GM23338 (cell line): ENCODE data around the gene LCNL1. TPM values are rescaled to one million over a fixed set of nuclear protein-coding genes. Genes with fewer than 3 reads are reported as not detected.

Source experiments
- ATAC-seq: fragments of 200-7000 bp; cut with Tn5 transposase; 3 replicates; pipeline ENCODE4 v1.9.1; 2020
- DNase-seq: peaks from one replicate; pipeline ENCODE4 v3.0.0-alpha.2; 2015; ENCODE audit warnings: low spot score
- H2AFZ ChIP-seq: fragments of 200-600 bp; sonication (generic); 2 replicates; pipeline ENCODE4 v1.8.0; 2016; ENCODE audit warnings: antibody characterized with exemption, mild to moderate bottlenecking, moderate library complexity
- H3F3A ChIP-seq: fragments of 200-600 bp; sonication (generic); replicated peaks from 2 replicates; pipeline ENCODE4 v1.8.0; 2017; ENCODE audit warnings: antibody characterized with exemption, mixed run types, low read depth
- H3K27ac ChIP-seq: fragments of 200-600 bp; sonication (generic); 2 replicates; pipeline ENCODE4 v1.6.1; 2016; ENCODE audit warnings: low read depth
- H3K27me3 ChIP-seq: fragments of 200-600 bp; sonication (generic); 2 replicates; pipeline ENCODE4 v1.8.0; 2016; ENCODE audit warnings: mild to moderate bottlenecking, mixed run types, moderate library complexity; ENCODE audit not compliant: insufficient read depth
- H3K36me3 ChIP-seq: fragments of 200-600 bp; sonication (generic); 2 replicates; pipeline ENCODE4 v1.8.0; 2016; ENCODE audit warnings: mild to moderate bottlenecking; ENCODE audit not compliant: insufficient read depth
- H3K4me1 ChIP-seq: fragments of 200-600 bp; sonication (generic); 2 replicates; pipeline ENCODE4 v1.8.0; 2016; ENCODE audit warnings: mild to moderate bottlenecking, moderate library complexity; ENCODE audit not compliant: insufficient read depth
- H3K4me2 ChIP-seq: fragments of 200-600 bp; sonication (generic); 2 replicates; pipeline ENCODE4 v1.7.1; 2017; ENCODE audit warnings: mixed run types
- H3K4me3 ChIP-seq: fragments of 200-600 bp; sonication (generic); 2 replicates; pipeline ENCODE4 v1.6.1; 2016; ENCODE audit warnings: mixed run types
- H3K79me2 ChIP-seq: fragments of 200-600 bp; sonication (generic); replicated peaks from 2 replicates; pipeline ENCODE4 v1.8.0; 2017; ENCODE audit warnings: mild to moderate bottlenecking; ENCODE audit not compliant: insufficient read depth
- H3K9me2 ChIP-seq: fragments of 200-600 bp; sonication (generic); 2 replicates; pipeline ENCODE4 v1.8.0; 2017; ENCODE audit not compliant: insufficient read depth
- H4K20me1 ChIP-seq: fragments of 200-600 bp; sonication (generic); replicated peaks from 2 replicates; pipeline ENCODE4 v1.8.0; 2017; ENCODE audit warnings: mild to moderate bottlenecking; ENCODE audit not compliant: insufficient read depth
- H3K27ac Mint-ChIP-seq: 2 replicates; pipeline ENCODE4 v1.8.0; 2020; ENCODE audit warnings: inconsistent platforms, mild to moderate bottlenecking, moderate library complexity, mixed read lengths
- H3K27me3 Mint-ChIP-seq: 3 replicates; pipeline ENCODE4 v1.8.0; 2022; ENCODE audit warnings: low read depth, mild to moderate bottlenecking, moderate library complexity, mixed read lengths, inconsistent platforms; ENCODE audit not compliant: insufficient read depth, poor library complexity
- H3K36me3 Mint-ChIP-seq: 3 replicates; pipeline ENCODE4 v1.8.0; 2021; ENCODE audit warnings: low read depth, mild to moderate bottlenecking, inconsistent platforms, moderate library complexity, mixed read lengths
- H3K4me1 Mint-ChIP-seq: 3 replicates; pipeline ENCODE4 v1.8.0; 2020; ENCODE audit warnings: mild to moderate bottlenecking, inconsistent platforms, mixed read lengths
- H3K4me3 Mint-ChIP-seq: 3 replicates; pipeline ENCODE4 v1.8.0; 2021; ENCODE audit warnings: moderate library complexity, mild to moderate bottlenecking, inconsistent platforms, mixed read lengths
- H3K9me3 Mint-ChIP-seq: 3 replicates; pipeline ENCODE4 v1.8.0; 2020; ENCODE audit warnings: moderate library complexity, mild to moderate bottlenecking, inconsistent platforms, mixed read lengths
- CTCF ChIP-seq, 2 experiments: fragments of 200-600 bp in 1 of 2; sonication (generic) in 1 of 2; conservative IDR thresholded peaks; 2 replicates each; pipeline versions ENCODE4 v1.5.1 to v1.6.1; 2016 to 2017; ENCODE audit warnings: antibody characterized with exemption in 2 of 2, low read depth in 2 of 2, mild to moderate bottlenecking in 2 of 2, moderate library complexity in 1 of 2
- ETS1 ChIP-seq: IDR thresholded peaks from 2 replicates; pipeline ENCODE4 v1.6.1; 2016; ENCODE audit warnings: antibody characterized with exemption
- EZH2 ChIP-seq: fragments of 200-600 bp; sonication (generic); IDR thresholded peaks from one replicate; pipeline ENCODE4 v1.8.0; 2017; ENCODE audit warnings: antibody characterized with exemption, mild to moderate bottlenecking, low read depth; ENCODE audit not compliant: unreplicated experiment
- JUNB ChIP-seq: IDR thresholded peaks from one replicate; pipeline ENCODE4 v1.6.1; 2016; ENCODE audit warnings: antibody characterized with exemption; ENCODE audit not compliant: unreplicated experiment
- STAT1 ChIP-seq: IDR thresholded peaks from one replicate; pipeline ENCODE4 v1.6.1; 2016; ENCODE audit warnings: antibody characterized with exemption; ENCODE audit not compliant: unreplicated experiment
- ZNF114 ChIP-seq: fragments of 250-450 bp; sonication (Bioruptor Pico); IDR thresholded peaks from 2 replicates; pipeline ENCODE4 v1.5.0; 2020; ENCODE audit warnings: mild to moderate bottlenecking, moderate library complexity
- ZNF462 ChIP-seq: fragments of 250-450 bp; sonication (Bioruptor Pico); IDR thresholded peaks from 2 replicates; pipeline ENCODE4 v1.5.0; 2020; ENCODE audit warnings: mild to moderate bottlenecking, moderate library complexity
- polyA plus RNA-seq: library from polyadenylated mRNA; unstranded; fragments of >200 nt; fragmentation: Nextera tagmentation; extraction: Ambion mirVana; gene quantifications from 2 replicates; pipeline ENCODE4 v1.2.1, GENCODE V29; 2016
- total RNA-seq: library from RNA; depleted of rRNA; stranded (reverse); fragments of >200 nt; shearing (Covaris generic); gene quantifications from 2 replicates; pipeline ENCODE4 v1.2.3, GENCODE V29; 2014

LCNL1 gene
- total and polyA plus RNA-seq, 2 experiments from 2014 or later, result 0.11 TPM; not detected in 1

- H4K20me1 ChIP-seq, result peaks cover 12% of the 10 kb centered on the region
- H3K4me1 ChIP-seq, result no peaks in the 10 kb centered on the region; the same call in 1 of the 2 replicates
- no peaks in the 10 kb centered on the region for H3K36me3 ChIP-seq
- Mint-ChIP-seq H3K4me3 (no peak overlapping the region), H3K36me3 (peaks cover 40% of the 10 kb centered on the region), H3K9me3 (no peaks in the 10 kb centered on the region), H3K4me1 (peaks cover 5% of the 10 kb centered on the region), H3K27ac (no peak overlapping the region), H3K27me3 (peaks cover 10% of the 10 kb centered on the region)
- H3K4me3 ChIP-seq, result no peak overlapping the region
- no peak overlapping the region for H2AFZ ChIP-seq
- H3K4me2 ChIP-seq, result no peak overlapping the region
- H3K27me3 ChIP-seq, result no peaks in the 10 kb centered on the region
- H3K79me2 ChIP-seq, result 0 out of 2 replicates have a peak, but pooled peaks cover 5% of the 10 kb centered on the region
- TF ChIP-seq ETS1 (no peak), CTCF (conservative IDR thresholded peaks at IDR 0.05; ENCODE audit: low read depth in 2 of 2) (no peak), JUNB (no peak), ZNF114 (CRISPR knock-in tag) (no peak), STAT1 (no peak)
- H3K27ac ChIP-seq, result no peak overlapping the region
- H3F3A ChIP-seq, result 0 out of 2 replicates have a peak, but pooled peaks cover 3% of the 10 kb centered on the region
- DNase-seq, result no peak
- ATAC-seq, result no peak
- no peaks in the 10 kb centered on the region for H3K9me2 ChIP-seq
Observed at GRCh38 chr9:136939996-136940525, 42.7 kb upstream of the LCNL1 start.

- Mint-ChIP-seq H3K36me3 (peaks cover 39% of the 10 kb centered on the region), H3K4me1 (peaks cover 5% of the 10 kb centered on the region), H3K4me3 (no peak overlapping the region), H3K27me3 (peaks cover 12% of the 10 kb centered on the region), H3K27ac (no peak overlapping the region), H3K9me3 (no peaks in the 10 kb centered on the region)
- no peak overlapping the region for H2AFZ ChIP-seq
- H3K4me2 ChIP-seq, result no peak overlapping the region
- no peak for ATAC-seq
- 0 out of 2 replicates have a peak, but pooled peaks cover 3% of the 10 kb centered on the region for H3F3A ChIP-seq
- peaks cover 12% of the 10 kb centered on the region for H4K20me1 ChIP-seq
- no peaks in the 10 kb centered on the region; the same call in 1 of the 2 replicates for H3K4me1 ChIP-seq
- no peaks in the 10 kb centered on the region for H3K36me3 ChIP-seq
- H3K27ac ChIP-seq, result no peak overlapping the region
- no peaks in the 10 kb centered on the region for H3K27me3 ChIP-seq
- H3K79me2 ChIP-seq, result 0 out of 2 replicates have a peak, but pooled peaks cover 5% of the 10 kb centered on the region
- no peak for TF ChIP-seq ZNF462
- TF ChIP-seq JUNB, result no peak
- no peak for TF ChIP-seq EZH2
- H3K4me3 ChIP-seq, result no peak overlapping the region
- no peak for DNase-seq
- no peaks in the 10 kb centered on the region for H3K9me2 ChIP-seq
Observed at GRCh38 chr9:136940526-136941230, 42.1 kb upstream of the LCNL1 start.
